Measurements from ENCODE around the gene MRPL53. TPM values are rescaled to one million over a fixed set of nuclear protein-coding genes. Genes with fewer than 3 reads are reported as not detected.

MRPL53 gene
- total and polyA plus RNA-seq, 9 of the 15 experiments (the other 6 are each of a cell fraction or from before 2014, with no cell fraction given), result 11.5 to 87.9 (median 41.1) TPM

DNA sequence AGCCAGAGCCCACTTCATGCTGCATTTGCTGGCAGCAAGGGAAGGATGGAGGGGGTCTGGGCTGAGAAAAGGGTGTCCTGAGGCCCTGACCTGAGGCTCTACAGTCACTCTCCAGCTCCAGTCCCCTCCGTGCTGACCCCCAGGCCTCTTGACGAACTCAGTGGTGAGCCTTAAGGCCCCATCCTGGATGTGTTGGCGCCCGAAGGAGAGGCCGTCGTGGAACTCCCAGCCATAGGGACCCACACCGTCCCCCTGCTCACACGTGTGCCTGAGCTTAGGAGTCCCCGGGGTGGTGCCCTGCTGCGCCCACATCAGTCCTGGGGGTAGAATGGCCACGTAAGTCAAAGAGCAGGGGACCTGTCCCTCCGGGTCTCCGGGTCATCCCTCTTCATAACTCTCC, 8.1 kb downstream of the MRPL53 start (continued):
- TF ChIP-seq, protein P1, sequence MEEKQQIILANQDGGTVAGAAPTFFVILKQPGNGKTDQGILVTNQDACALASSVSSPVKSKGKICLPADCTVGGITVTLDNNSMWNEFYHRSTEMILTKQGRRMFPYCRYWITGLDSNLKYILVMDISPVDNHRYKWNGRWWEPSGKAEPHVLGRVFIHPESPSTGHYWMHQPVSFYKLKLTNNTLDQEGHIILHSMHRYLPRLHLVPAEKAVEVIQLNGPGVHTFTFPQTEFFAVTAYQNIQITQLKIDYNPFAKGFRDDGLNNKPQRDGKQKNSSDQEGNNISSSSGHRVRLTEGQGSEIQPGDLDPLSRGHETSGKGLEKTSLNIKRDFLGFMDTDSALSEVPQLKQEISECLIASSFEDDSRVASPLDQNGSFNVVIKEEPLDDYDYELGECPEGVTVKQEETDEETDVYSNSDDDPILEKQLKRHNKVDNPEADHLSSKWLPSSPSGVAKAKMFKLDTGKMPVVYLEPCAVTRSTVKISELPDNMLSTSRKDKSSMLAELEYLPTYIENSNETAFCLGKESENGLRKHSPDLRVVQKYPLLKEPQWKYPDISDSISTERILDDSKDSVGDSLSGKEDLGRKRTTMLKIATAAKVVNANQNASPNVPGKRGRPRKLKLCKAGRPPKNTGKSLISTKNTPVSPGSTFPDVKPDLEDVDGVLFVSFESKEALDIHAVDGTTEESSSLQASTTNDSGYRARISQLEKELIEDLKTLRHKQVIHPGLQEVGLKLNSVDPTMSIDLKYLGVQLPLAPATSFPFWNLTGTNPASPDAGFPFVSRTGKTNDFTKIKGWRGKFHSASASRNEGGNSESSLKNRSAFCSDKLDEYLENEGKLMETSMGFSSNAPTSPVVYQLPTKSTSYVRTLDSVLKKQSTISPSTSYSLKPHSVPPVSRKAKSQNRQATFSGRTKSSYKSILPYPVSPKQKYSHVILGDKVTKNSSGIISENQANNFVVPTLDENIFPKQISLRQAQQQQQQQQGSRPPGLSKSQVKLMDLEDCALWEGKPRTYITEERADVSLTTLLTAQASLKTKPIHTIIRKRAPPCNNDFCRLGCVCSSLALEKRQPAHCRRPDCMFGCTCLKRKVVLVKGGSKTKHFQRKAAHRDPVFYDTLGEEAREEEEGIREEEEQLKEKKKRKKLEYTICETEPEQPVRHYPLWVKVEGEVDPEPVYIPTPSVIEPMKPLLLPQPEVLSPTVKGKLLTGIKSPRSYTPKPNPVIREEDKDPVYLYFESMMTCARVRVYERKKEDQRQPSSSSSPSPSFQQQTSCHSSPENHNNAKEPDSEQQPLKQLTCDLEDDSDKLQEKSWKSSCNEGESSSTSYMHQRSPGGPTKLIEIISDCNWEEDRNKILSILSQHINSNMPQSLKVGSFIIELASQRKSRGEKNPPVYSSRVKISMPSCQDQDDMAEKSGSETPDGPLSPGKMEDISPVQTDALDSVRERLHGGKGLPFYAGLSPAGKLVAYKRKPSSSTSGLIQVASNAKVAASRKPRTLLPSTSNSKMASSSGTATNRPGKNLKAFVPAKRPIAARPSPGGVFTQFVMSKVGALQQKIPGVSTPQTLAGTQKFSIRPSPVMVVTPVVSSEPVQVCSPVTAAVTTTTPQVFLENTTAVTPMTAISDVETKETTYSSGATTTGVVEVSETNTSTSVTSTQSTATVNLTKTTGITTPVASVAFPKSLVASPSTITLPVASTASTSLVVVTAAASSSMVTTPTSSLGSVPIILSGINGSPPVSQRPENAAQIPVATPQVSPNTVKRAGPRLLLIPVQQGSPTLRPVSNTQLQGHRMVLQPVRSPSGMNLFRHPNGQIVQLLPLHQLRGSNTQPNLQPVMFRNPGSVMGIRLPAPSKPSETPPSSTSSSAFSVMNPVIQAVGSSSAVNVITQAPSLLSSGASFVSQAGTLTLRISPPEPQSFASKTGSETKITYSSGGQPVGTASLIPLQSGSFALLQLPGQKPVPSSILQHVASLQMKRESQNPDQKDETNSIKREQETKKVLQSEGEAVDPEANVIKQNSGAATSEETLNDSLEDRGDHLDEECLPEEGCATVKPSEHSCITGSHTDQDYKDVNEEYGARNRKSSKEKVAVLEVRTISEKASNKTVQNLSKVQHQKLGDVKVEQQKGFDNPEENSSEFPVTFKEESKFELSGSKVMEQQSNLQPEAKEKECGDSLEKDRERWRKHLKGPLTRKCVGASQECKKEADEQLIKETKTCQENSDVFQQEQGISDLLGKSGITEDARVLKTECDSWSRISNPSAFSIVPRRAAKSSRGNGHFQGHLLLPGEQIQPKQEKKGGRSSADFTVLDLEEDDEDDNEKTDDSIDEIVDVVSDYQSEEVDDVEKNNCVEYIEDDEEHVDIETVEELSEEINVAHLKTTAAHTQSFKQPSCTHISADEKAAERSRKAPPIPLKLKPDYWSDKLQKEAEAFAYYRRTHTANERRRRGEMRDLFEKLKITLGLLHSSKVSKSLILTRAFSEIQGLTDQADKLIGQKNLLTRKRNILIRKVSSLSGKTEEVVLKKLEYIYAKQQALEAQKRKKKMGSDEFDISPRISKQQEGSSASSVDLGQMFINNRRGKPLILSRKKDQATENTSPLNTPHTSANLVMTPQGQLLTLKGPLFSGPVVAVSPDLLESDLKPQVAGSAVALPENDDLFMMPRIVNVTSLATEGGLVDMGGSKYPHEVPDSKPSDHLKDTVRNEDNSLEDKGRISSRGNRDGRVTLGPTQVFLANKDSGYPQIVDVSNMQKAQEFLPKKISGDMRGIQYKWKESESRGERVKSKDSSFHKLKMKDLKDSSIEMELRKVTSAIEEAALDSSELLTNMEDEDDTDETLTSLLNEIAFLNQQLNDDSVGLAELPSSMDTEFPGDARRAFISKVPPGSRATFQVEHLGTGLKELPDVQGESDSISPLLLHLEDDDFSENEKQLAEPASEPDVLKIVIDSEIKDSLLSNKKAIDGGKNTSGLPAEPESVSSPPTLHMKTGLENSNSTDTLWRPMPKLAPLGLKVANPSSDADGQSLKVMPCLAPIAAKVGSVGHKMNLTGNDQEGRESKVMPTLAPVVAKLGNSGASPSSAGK (IDR thresholded peaks at IDR 0.05), result peak; percentile 42
- no peak for TF ChIP-seq CXXC5 (CRISPR knock-in tag; IDR thresholded peaks at IDR 0.05)
